Pancreas (tissue), 10 donors: ENCODE data around the gene PAX7. TPM values are rescaled to one million over a fixed set of nuclear protein-coding genes. Genes with fewer than 3 reads are reported as not detected.

Experiments used
- ATAC-seq, 4 donors: fragments of 200-7000 bp; cut with Tn5 transposase; one replicate each; pipeline versions ENCODE4 v1.8.0 to v1.9.1; 2020; ENCODE audit warnings: mild to moderate bottlenecking in 4 of 4, moderate library complexity in 4 of 4
- DNase-seq, 6 donors: peaks; one replicate each; pipeline ENCODE4 v3.0.0-alpha.2; 2020
- FAIRE-seq: peaks from 2 replicates; lab custom pipeline; 2012; peaks lifted over from hg19 to GRCh38; lab: Jason Lieb, UNC
- H3K27ac ChIP-seq, 4 donors: fragments of 200-600 bp; sonication (generic); 1 replicate in 3 of 4; 2 replicates in 1 of 4; pipeline versions ENCODE4 v1.5.0 to v1.8.0; 2020
- H3K27me3 ChIP-seq, 4 donors: fragments of 200-600 bp; one replicate each; pipeline ENCODE4 v1.8.0; 2021
- H3K36me3 ChIP-seq, 3 donors: fragments of 200-600 bp; sonication (generic) in 1 of 3; one replicate each; pipeline versions ENCODE4 v1.5.0 to v1.8.0; 2020 to 2021
- H3K4me1 ChIP-seq, 3 donors: fragments of 200-600 bp; one replicate each; pipeline ENCODE4 v1.8.0; 2021
- H3K4me3 ChIP-seq, 4 donors: fragments of 200-600 bp; sonication (generic) in 2 of 4; one replicate each; pipeline versions ENCODE4 v1.5.0 to v1.8.0; 2020 to 2021
- H3K9me3 ChIP-seq, 4 donors: fragments of 200-600 bp; one replicate each; pipeline ENCODE4 v1.8.0; 2021
- CTCF ChIP-seq, 4 donors: fragments of 200-600 bp; sonication (generic) in 3 of 4; IDR thresholded peaks; one replicate each; pipeline versions ENCODE4 v1.5.0 to v1.8.0; 2021; ENCODE audit warnings: antibody characterized with exemption in 4 of 4
- WGBS, 2 donors: extraction: QIAGEN DNeasy Blood & Tissue Kit; methylation state at CpG; one replicate each; pipeline ENCODE4 v1.1.7; 2013; 5-methylcytosine and 5-hydroxymethylcytosine counted together
- intact Hi-C, 3 donors: fragments of 100-400 bp; cut with DNase I; formaldehyde crosslinking; loops; one replicate each; pipeline versions ENCODE4 v1.11.1 to v1.14.2; 2022
- polyA plus RNA-seq, 2 donors: library from polyadenylated mRNA; stranded (reverse); fragments of 200-250 nt; gene quantifications; one replicate each; pipeline ENCODE4 v1.2.3, GENCODE V29; 2013
- total RNA-seq, 6 donors: library from RNA; stranded (reverse); fragmentation: NEBNext Ultra II Directional in 4 of 6; extraction: Animal tissue kit (Norgen Biotek cat#: 25700) in 4 of 6; gene quantifications; one replicate each; pipeline versions ENCODE4 v1.2.1 to v1.2.4, GENCODE V29; 2021 to 2023
- donor health status: healthy with polysubstance abuse.
- donor health status: DM: no; HTN: no; CAD: no; lungs with moderate emphysema.
- donor health status: DM: no; HTN: no; CAD: no.
- donor health status: control.
- donor health status: control.
- donor health status: Bipolar disorder and iron deficiency.
- donor health status: DM: yes; HTN: yes; CAD: no.
- donor health status: DM: no; HTN: no; CAD: no.
- donor health status: DM: no; HTN: no; CAD: no.
- donor health status: DM: yes; HTN: yes; CAD: no.

The PAX7 gene
- total and polyA plus RNA-seq, 8 donors: not detected

GRCh38 chr1:18721776-18722175 lies 91.1 kb downstream of the PAX7 start:
- DNase-seq (no peak), FAIRE-seq (no peak), ATAC-seq (no peak)
- H3K4me3 ChIP-seq: no peak overlapping the region
- H3K27me3 ChIP-seq: peaks cover 0 to 4% (median 2%) of the 10 kb centered on the region in 4 donors
- no peaks in the 10 kb centered on the region for H3K9me3 ChIP-seq
- no peak overlapping the region for H3K27ac ChIP-seq
- intact Hi-C loops: no loop called here
- H3K4me1 ChIP-seq: no peaks in the 10 kb centered on the region
- no peak for TF ChIP-seq CTCF (IDR thresholded peaks at IDR 0.05)
- H3K36me3 ChIP-seq: no peaks in the 10 kb centered on the region
- 57 to 62% methylated on average over 1 of the region's 1 CpG for WGBS, 2 donors

- WGBS, 2 donors: 15 to 20% methylated on average over 19 of the region's 19 CpGs
- FAIRE-seq: no peak
- H3K27me3 ChIP-seq: peaks cover 0 to 4% (median under 1%) of the 10 kb centered on the region in 4 donors
Observed at GRCh38 chr1:18722270-18722669, 91.6 kb downstream of the PAX7 start.

GRCh38 chr1:18723206-18723605 lies 92.6 kb downstream of the PAX7 start:
- H3K36me3 ChIP-seq: no peaks in the 10 kb centered on the region
- intact Hi-C loops: no loop called here
- no peak for ATAC-seq
- no peak overlapping the region for H3K4me3 ChIP-seq
- WGBS, 2 donors: 57 to 63% methylated on average over 9 of the region's 9 CpGs
- no peaks in the 10 kb centered on the region for H3K4me1 ChIP-seq
- FAIRE-seq: no peak
- no peak for TF ChIP-seq CTCF (IDR thresholded peaks at IDR 0.05)
- no peak overlapping the region for H3K27ac ChIP-seq
- no peak for DNase-seq
- H3K9me3 ChIP-seq: no peaks in the 10 kb centered on the region
- H3K27me3 ChIP-seq: no peaks in the 10 kb centered on the region

More at GRCh38 chr1:18722270-18722669, 91.6 kb downstream of the PAX7 start:
- H3K27ac ChIP-seq: no peak overlapping the region
- H3K4me1 ChIP-seq: no peaks in the 10 kb centered on the region
- no peak for DNase-seq
- H3K36me3 ChIP-seq: no peaks in the 10 kb centered on the region
- TF ChIP-seq CTCF (IDR thresholded peaks at IDR 0.05): no peak
- no peak for ATAC-seq
- no peaks in the 10 kb centered on the region for H3K9me3 ChIP-seq
- no peak overlapping the region for H3K4me3 ChIP-seq
- intact Hi-C loops: no loop called here

- FAIRE-seq (no peak), ATAC-seq (no peak), DNase-seq (no peak)
- Histone ChIP-seq H3K27ac (no peak overlapping the region), H3K9me3 (no peaks in the 10 kb centered on the region), H3K4me1 (no peaks in the 10 kb centered on the region), H3K36me3 (no peaks in the 10 kb centered on the region), H3K4me3 (no peak overlapping the region), H3K27me3 (no peaks in the 10 kb centered on the region)
- TF ChIP-seq CTCF (IDR thresholded peaks at IDR 0.05): no peak
- WGBS, 2 donors: 33 to 34% methylated on average over 19 of the region's 19 CpGs
- intact Hi-C loops: no loop called here
Observed at GRCh38 chr1:18723701-18724411, 93.2 kb downstream of the PAX7 start.

- no peak for TF ChIP-seq CTCF (IDR thresholded peaks at IDR 0.05)
- no peaks in the 10 kb centered on the region for H3K9me3 ChIP-seq
- DNase-seq (no peak), FAIRE-seq (no peak), ATAC-seq (no peak)
- no peak overlapping the region for H3K27ac ChIP-seq
- WGBS, 2 donors: 30 to 39% methylated on average over 7 of the region's 7 CpGs
- no peak overlapping the region for H3K4me3 ChIP-seq
- H3K4me1 ChIP-seq: no peaks in the 10 kb centered on the region
- no peaks in the 10 kb centered on the region for H3K27me3 ChIP-seq
- H3K36me3 ChIP-seq: no peaks in the 10 kb centered on the region
- intact Hi-C loops: no loop called here
Observed at GRCh38 chr1:18724801-18725200, 94.2 kb downstream of the PAX7 start.
